HG03442 (cell line): ENCODE measurements around the gene ARHGAP15.
"Not testable (repeated sequence)": the region's sequence is repeated elsewhere in the genome, so short reads cannot be mapped to it uniquely, and the experiment has no call there.

Experiments used
- ATAC-seq: cut with Tn5 transposase; IDR thresholded peaks from one replicate; pipeline ENCODE4 v1.9.1; 2021; ENCODE audit warnings: mild to moderate bottlenecking, moderate library complexity; ENCODE audit not compliant: unreplicated experiment

Gene ARHGAP15

DNA sequence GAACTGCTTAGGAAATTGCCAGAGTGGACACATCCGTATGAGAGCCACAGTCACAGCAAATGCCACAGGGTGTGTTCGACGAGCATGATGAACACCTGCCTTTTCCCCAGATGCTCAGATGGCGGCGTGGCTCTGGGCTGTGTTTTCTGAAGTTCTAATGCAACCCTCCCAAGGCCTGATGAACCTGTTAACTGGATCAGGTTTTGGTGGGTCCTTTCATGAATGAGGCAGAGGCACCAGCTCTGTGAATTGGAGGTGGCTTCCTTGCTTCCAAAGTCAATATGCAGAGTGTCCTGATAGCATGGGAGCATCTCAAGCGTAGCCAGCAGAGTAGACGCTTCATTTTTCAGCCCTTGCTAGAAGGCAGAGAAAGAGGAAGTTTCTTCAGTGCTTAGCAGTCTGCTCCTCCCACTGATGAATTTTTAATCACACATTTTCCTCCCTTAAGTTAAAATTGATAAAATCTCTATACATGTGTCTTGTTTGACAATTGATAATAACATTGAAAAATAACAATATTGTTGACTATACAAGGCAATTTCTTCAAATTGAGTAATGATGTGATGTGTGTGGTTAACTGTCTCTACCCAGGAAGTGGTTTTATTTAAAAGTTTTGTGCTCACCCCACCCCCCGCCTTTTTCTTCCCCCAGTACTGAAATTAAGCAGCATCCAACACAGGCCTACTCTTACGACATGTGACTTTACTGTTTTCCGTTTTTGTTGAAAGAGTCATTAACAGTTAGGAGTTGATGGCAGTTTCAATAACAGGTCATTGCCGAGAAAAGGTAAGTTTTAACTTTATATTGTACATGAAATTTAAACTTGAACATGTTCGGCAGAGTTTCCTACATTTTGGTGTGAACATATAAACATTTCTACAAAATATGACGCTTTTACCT lies at the start of gene ARHGAP15:
TSS of gene ARHGAP15 (plus strand) at position 739 of the 900 bp plus-strand sequence.
- peak; percentile 85 for ATAC-seq

DNA sequence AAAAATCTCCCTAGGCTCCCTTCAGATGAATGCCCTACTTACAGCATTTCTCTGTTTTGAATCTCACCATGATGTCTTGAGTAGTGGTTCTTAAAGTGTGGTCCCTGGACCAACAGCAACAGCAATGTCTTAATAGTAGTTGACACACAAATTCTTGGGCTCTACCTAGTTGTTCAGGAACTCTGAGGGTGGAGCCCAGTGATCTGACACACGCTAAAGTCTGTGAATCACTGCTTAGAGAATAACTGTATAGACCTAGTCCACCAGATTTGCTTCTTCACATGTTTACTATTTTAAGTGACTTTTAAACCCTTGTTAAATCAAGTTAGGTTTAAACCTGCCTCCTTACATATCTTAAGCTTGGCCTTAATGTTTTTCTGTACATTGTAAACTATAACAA lies 47.6 kb upstream of the ARHGAP15 start:
- ATAC-seq: no peak

DNA sequence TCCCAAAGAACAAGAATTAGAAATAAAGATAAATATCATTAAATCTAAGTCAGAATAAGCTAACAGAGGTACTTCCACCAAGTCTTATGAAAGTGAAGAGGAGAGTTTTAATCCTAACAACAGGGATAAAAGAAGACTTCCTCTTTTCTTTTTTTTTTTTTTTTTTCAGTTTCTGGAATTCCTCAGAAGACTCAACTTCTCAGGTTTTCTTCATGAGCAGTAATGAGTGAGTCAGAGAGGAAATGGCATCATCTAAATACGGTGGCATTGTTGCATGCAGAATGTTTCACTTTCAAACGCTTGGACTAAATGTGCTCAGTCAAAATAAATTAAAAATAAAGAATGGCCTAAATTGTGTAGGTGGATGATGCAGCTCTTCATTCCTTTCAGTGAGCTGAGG lies 45.6 kb upstream of the ARHGAP15 start:
- peak; percentile 74 for ATAC-seq

DNA sequence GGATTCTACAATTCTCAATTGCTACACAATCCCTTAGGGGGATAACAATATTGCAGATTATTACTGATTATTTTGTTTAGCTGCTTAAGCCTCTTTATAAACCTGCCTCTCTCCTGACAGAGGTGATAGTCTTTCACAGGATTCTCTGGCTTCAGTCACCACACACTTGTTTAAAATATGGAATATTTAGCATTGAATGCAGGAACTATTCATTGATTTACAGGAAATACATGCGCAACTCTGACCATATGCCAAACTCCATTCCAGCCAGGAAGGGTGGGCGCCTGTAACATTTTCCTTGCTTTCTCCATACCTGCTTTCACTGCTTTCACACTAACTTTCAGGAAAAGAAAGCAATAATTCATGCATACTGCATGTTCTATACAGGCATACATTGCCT lies 44.8 kb upstream of the ARHGAP15 start:
- no peak for ATAC-seq

DNA sequence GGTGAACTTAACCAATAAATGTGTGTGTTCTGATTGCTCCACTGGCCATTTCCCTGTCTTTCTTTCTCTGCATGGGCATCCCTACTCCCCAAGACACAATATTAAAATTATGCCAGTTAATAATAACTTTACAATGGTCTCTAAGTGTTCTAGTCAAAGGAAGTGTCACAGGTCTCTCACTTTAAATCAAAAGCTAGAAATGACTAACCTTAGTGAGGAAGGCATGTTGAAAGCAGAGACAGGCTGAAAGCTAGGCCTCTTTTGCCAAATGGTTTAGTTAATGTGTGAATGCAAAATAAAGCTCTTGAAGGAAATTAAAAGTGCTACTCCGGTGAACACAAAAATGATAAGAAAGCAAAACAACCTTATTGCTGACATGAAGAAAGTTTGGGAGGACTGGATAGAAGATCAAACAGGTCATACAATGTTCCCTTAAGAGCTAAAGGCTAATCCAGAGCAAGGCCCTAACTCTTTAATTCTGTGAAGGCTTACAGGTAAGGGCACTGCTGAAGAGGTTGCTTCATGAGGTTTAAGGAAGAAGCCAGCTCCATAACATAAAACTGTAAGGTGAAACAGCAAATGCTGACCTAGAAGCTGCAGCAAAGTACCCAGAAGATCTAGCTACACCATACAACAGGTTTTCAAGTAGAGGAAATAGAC lies 44.0 kb upstream of the ARHGAP15 start:
- peak; percentile 65 for ATAC-seq

DNA sequence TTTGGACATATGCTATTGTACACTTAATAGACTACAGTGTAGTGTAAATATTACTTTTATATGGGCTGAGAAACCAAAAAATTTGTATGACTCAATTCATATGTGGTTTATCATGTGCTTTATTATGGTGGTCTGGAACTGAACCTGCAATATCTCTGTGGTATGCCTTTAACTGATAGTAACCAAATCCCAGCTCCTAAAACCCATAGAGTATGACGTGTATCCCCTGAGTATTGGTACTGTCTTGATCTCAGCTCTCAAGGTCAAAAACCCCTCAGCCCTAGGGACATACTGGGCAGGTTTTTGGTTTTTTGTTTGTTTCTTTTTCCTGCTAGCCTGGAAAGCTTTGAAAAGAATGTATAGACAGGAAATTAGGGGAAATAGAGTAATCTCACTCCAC lies 42.2 kb upstream of the ARHGAP15 start:
- ATAC-seq: no peak

DNA sequence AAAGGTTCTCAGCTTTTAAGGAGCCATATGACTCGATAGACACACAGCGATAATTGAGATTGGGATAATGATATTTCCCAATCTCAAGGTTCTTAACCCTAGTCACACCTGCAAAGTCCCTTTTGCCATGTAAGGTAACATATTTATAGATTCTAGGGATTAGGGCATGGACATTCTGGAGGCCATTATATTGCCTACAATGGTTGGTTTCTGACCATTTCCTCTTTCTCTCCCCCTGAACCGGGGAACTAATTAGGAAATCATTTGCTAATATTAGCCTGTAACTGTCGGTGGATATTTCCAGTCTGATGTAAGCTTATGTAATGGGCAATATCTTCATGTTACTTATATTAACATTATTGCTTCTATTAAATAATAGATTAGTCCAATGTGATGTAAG lies 40.8 kb upstream of the ARHGAP15 start:
- no peak for ATAC-seq

DNA sequence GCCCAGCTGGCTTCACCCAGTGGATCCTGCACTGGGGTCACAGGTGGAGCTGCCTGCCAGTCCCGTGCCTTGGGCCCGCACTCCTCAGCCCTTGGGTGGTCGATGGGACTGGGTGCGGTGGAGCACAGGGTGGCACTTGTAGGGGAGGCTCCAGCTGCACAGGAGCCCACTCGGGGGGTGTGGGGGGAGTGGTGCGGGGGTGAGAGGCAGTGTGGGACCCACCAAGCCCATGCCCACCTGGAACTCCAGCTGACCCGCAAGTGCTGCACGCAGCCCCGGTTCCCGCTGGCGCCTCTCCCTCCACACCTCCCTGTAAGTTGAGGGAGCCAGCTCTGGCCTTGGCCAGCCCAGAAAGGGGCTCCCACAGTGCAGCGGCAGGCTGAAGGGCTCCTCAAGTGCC lies 39.7 kb upstream of the ARHGAP15 start:
- not testable (repeated sequence) for ATAC-seq

DNA sequence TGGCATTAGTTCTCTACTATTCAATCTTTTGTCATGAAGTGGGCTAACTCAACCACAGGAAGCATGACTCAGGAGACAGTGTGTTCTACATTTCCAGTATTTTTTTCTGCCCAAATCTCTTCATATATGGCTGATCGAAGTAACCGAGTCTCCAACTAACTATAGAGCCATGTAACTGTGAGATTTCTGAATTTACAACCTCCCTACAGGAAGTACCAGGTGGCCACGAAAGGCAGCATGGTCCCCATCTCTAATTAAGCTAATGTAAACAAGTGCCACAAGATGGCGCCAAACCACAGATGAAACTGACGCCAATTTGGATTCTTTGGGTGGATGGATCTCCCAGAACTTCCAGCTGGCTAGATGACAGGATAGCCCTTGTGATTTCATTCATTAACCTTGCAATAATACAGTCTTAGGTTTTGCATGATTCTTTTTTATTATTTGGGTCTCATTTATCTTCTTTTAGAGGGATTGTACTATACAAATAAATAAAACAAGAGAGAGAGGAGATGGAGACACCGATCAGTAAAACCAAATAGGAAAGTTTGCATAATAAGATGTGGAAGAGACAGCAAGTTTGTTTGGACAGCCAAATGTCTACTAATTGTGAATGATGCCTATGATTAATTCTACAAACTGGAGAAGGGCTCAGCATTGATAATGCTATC lies 18.3 kb upstream of the ARHGAP15 start:
- ATAC-seq: peak; percentile 92

DNA sequence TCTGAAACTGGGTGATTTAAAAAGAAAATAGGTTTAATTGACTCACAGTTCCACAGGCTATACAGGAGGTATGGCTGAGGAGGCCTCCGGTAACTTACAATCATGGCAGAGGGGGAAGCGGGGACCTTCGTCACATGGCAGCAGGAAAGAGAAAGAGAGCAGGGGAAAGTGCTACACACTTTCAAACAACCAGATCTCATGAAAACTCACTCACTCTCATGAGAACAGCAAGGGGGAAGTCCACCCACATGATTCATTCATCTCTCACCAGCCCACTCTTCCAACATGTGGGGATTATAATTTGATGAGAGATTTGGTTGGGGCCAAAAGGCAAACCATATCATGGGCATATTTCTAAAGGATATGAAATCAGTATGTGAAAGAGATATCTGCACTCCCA lies 12.0 kb upstream of the ARHGAP15 start:
- no peak for ATAC-seq

DNA sequence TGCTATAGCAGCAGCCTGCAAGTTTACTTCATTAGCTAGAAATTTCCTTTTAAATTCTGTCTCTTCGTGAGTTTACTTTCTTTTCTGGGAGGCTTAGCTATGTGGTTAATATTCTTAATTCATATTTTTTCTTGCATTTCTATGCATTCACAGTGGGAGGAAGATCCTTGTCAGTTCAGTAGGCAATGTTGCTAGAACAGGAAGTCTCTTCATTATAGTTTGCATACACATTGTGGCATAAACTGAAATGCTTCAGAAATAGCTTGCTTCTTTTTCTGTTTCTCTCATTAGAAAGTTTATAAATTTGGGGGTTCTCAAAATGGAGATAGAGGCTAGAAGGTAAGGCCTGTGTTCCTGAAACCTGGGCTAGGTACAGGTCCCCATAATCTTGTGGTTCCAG lies 8.1 kb upstream of the ARHGAP15 start:
- ATAC-seq: peak; percentile 59

DNA sequence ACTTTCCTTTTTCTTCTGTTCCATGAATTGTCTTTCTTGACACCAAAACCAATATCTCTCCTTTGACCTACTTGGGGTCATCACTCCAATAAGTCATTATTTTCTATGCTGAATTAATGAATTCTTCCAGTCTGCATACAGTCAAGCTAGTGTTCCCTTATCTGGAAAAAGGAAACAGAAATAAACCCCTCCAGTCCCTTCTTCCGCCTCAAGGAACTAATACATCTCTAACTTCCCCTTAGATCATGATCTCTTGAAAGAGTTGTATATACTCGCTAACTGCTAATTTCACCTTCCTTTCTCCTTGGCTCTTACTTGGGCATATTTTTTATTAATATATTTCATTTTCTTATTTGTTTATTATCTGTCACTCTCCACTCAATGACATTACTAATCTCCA lies 7.3 kb upstream of the ARHGAP15 start:
- no peak for ATAC-seq

DNA sequence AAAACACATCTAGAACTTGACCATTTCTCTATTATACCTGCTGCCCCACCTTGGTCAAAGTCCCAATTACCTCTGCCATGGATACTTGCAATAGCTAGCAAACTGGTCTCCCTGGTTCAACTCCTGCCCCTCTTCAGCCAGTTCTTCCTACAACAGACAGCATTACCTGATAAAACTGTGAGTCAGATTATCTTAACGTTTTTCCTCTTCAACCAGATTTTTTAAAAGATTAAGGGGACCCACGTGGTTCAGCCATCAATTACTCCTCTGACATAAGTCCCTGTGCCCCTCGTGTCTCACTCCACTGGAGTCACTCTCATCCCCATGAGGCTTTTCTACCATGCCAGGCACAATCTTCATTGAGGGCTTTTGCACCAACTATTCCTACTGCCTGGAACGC lies 5.3 kb upstream of the ARHGAP15 start:
- no peak for ATAC-seq

DNA sequence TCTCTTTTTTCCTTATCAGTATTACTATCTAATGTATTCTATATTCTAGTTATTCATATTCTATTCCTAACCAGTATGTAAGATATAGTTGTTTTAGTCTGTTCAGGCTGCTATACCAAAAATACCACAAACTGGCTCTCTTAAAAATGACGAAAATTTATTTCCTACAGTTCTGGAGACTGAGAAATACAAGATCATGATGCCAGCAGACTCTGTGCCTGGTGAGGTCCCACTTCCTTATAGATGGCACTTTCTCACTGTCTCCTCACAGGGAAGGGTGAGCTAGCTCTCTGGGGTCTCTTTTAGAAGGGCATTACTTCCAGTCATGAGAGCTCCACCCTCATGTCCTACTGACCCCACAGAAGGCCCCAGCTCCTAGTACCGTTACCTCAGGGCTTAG lies 4.8 kb upstream of the ARHGAP15 start:
- ATAC-seq: no peak

DNA sequence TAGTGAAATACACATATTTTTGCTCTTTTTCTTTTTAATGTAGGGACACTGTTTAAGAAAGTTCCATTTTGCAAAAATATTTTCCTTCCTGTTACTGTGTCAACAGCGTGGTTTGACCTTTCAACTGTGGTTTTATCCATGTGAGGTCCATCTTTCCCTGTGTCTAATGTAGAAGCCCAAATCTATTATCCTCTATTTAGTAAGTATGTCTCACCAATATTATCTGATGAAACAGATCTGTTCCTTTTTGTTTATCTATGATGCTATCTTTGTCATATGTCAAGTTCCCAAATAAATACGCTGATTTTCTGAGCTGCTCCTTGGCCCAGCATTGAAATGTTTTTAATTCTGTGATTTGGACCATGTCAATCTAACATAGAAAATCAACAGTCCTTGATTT lies 3.5 kb upstream of the ARHGAP15 start:
- no peak for ATAC-seq

DNA sequence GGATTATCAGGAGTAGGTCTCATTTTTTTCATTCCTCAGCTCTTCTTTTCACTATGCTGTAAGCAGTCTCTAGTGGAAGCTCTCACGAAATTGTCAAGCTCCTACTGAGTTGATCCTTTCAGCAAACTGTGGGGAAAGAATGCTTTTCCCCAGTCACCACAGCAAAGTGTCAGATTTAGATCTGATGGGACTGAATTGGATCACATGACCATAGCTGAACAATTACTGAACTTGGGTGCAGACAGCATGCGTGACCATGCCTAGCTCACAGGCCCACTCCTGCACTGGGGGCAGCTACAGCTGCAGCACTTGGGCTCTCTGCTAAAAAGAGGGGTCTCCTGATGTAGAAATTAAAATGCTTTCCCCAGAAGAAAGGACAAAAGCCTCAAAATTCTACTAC lies 3.1 kb downstream of the ARHGAP15 start:
- ATAC-seq: peak; percentile 33

DNA sequence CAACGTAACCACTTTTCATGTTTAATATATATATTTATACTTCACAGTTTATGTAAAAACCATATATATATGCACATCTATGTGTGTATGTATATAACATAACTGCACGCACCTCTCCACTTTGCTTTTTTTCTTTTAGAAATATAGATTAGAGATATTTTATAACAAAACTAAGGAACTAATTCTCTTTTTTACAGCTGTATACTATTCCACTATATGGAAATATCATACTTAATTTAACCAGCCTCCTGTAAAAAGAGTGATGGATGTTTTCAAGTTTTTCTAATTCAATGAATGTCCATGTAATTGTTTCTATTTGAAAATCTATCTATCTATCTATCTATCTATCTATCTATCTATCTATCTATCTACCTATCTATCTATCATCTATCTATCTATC lies 4.6 kb downstream of the ARHGAP15 start:
- ATAC-seq: no peak

DNA sequence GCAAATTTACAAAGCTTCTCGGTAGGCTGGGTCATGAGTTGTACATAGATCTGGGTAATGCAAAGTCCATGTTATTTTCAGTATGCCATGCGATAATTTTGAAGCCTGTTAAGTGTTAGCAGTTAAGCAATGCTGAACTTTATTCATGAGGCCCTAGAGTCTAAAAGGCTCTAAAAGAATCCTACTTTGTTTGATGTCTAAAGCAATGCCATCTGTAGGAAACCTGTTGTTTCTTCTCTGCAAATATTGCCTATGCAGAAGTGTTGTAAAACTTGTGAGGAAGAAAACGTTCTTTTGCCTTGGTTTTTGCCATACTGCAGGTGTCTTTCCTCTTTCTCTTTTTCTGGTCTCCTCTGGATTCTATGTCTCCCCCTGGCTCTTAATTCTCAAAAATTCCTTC lies 9.1 kb downstream of the ARHGAP15 start:
- no peak for ATAC-seq

DNA sequence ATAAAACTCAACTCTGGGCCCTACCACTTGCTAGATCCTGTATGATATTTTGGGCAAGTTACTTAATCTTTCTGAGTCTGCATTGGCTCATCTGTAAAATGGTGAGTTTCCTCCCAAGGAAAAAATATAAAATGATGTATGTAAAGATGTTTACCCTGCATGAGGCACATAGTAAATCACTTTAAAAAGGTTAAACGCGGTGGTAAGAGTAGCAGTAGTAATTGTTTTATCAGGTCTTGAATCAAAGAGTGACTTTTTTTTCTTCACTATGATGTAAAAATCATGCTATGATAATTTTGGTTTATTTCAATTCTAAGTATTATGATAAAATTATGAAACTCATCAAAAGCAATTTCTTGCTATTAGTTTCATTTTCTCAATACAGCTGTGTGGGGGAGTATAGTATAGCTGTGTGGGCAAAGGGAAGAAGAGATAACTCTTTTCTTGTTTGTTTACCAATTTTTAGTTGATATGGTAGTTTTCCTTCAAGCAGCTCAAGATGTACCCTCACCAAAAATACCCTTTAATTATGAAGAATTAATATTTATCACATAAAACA lies 10.7 kb downstream of the ARHGAP15 start:
- no peak for ATAC-seq

DNA sequence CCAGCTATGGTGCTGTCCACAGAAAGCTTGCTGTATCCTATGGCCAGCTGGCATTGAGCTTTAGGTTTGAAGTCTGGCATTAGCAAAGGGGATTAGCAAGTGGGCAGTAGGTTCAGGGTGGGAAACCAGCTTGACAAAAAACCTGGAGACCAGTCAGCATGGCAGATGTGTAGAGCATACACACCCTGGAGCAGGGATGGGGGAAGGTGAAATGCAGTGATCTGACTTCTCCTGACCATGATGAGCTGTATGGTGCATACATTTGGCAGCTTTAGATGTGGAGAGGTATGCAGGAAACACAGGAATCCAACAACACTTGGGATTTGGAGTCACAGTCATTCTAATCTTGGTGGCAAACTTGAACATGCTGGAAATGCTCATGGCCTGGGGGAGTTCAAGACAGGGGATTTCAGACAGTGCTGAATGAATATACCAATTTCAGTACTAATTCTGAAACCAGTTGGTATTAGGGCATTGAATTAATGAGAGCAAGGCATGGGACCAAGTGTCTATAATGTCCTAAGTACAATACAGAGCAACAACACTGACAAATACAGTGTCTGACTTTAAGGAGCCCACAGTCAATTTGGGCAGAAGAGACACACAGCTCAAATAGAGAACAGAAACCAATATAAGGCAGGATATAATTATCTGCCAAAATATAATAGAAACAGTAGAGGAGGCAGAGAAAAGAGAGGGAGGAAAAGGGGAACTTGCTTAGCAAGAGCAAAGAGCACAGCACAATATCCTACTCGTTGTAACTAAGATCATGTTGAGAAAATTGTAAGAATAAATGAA lies 11.8 kb downstream of the ARHGAP15 start:
- ATAC-seq: peak; percentile 83

DNA sequence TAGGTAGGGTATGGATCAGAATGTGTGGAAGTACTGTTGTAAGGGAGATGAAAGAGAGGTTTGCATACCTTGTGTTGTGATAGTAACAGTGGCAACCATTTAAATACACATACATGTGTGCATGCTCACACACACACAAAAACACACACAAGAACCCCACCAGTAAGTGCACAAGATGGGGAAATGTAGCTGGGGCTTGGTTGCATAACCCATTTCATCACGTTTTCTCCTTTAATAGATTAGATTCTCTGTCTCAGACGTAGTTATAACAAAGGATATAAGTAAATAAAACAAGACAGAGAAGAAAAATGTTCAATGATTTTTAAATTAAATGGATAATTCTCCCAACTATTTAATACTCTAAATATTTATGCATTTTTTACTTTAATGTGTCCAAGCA lies 13.4 kb downstream of the ARHGAP15 start:
- ATAC-seq: no peak
